ENCODE measurements around the gene CLCF1. TPM values are rescaled to one million over a fixed set of nuclear protein-coding genes. Genes with fewer than 3 reads are reported as not detected.

Gene CLCF1
- 32.6 TPM for total RNA-seq

DNA sequence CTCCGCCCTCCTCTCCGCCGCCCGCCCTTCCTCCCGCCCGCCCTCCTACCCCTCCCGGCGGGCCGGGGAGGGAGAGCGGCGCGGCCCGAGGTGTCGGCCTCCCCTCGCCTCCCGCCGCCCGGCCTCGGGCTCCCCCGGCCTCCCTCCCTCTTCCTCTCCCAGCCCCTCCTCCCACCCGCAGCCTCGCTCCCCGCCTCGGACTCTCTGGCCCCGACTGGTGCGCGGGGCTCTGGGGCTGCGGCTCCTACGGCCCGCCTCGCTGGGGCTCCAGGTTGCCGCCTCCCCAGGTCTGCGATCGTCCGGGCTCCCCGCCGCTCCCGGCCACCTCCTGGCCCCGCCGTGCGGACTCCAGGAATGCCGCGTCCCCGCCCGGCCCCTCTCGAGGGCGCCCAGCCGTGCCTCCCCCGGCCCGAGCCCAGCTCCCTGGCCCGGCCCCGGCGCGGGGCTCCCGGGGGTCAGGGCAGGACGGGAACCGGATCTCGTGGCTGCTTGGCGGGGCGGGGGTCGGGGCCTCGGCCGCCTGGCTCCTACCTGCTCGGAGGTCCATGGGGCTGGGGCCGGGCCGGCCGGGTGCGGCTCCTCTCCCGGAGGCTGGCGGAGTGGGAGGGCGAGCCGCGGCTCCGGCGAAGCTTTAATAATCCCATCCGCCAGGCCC is at the start of gene CLCF1:
Gene CLCF1 (minus strand): TSS at position 606 of the 655 bp plus-strand sequence. CDS start 59 bp downstream, at position 547.
- TF ChIP-seq, protein P1, sequence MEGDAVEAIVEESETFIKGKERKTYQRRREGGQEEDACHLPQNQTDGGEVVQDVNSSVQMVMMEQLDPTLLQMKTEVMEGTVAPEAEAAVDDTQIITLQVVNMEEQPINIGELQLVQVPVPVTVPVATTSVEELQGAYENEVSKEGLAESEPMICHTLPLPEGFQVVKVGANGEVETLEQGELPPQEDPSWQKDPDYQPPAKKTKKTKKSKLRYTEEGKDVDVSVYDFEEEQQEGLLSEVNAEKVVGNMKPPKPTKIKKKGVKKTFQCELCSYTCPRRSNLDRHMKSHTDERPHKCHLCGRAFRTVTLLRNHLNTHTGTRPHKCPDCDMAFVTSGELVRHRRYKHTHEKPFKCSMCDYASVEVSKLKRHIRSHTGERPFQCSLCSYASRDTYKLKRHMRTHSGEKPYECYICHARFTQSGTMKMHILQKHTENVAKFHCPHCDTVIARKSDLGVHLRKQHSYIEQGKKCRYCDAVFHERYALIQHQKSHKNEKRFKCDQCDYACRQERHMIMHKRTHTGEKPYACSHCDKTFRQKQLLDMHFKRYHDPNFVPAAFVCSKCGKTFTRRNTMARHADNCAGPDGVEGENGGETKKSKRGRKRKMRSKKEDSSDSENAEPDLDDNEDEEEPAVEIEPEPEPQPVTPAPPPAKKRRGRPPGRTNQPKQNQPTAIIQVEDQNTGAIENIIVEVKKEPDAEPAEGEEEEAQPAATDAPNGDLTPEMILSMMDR (IDR thresholded peaks at IDR 0.05): no peak
- intact Hi-C loops (cut with DNase I): loop anchor here (1.0 kb wide), 1 partner anchor 17 kb away; no protein-coding TSS in a partner anchor
- peak in 1 of 2 donors; percentile 81 for DNase-seq (ENCODE audit: low spot score in 2 of 2)
- H3K9me3 ChIP-seq: no peaks in the 10 kb centered on the region
- H3K4me3 ChIP-seq: peak within 1 kb of the TSS; percentile 97
- peak within 1 kb of the TSS; percentile 97 to 98 for H3K27ac ChIP-seq
- H3K36me3 ChIP-seq: no peaks in the 10 kb centered on the region
- H3K4me1 ChIP-seq: peaks cover 0 to 34% of the 10 kb centered on the region in 2 donors
- H3K27me3 ChIP-seq: no peaks in the 10 kb centered on the region

DNA sequence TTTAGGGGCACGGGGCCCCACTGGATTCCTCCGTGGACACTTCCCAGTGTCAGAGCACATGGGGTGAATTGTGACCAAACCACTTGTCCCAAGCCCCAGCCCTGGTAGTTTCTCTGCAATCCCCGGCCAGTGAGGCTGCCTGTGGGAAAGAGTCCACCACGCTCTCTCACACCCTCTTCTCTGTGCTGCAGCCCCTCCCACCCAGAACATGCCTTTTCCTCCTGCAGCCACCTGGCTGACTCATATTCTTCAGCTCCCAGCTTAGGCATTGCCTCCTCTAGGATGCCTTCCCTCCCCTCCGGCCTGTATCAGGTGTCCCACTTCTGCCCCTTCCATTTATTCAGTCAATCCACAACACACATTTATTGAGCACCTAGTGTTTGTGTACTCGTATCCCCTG is 49.5 kb upstream of the CLCF1 start:
- H3K4me3 ChIP-seq: no peak overlapping the region
- H3K27me3 ChIP-seq: no peaks in the 10 kb centered on the region
- TF ChIP-seq, protein P1 (IDR thresholded peaks at IDR 0.05): no peak
- H3K27ac ChIP-seq: no peak overlapping the region
- intact Hi-C loops (cut with DNase I): no loop called here
- DNase-seq (ENCODE audit: low spot score in 2 of 2): no peak
- H3K9me3 ChIP-seq: no peaks in the 10 kb centered on the region
- H3K36me3 ChIP-seq: no peaks in the 10 kb centered on the region
- peaks cover 9 to 33% of the 10 kb centered on the region in 2 donors for H3K4me1 ChIP-seq

DNA sequence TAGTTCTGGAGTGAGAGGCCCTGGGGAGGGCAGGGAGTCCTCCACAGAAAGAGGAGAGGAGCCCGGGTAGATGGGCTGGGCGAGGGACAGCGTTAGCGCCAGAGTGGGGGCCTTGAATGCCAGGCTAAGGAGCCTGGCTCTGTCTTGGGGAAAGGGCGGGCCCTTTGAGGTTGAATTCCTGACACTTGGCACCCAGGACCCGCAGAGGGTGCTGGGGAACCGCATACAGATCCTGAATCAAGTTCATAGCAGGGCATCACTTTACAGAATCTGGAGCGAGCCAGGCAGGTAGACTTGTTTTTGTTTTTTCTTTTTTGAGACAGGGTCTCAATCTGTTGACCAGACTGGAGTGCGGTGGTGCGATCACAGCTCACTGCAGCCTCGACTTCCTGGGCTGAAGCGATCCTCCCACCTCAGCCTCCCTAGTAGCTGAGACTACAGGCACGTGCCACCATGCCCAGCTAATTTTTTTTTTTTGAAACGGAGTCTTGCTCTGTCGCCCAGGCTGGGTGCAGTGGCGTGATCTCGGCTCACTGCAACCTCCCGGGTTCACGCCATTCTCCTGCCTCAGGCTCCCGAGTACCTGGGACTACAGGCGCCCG is 48.1 kb upstream of the CLCF1 start:
- H3K4me3 ChIP-seq: peak overlapping the region; percentile 75 to 90

DNA sequence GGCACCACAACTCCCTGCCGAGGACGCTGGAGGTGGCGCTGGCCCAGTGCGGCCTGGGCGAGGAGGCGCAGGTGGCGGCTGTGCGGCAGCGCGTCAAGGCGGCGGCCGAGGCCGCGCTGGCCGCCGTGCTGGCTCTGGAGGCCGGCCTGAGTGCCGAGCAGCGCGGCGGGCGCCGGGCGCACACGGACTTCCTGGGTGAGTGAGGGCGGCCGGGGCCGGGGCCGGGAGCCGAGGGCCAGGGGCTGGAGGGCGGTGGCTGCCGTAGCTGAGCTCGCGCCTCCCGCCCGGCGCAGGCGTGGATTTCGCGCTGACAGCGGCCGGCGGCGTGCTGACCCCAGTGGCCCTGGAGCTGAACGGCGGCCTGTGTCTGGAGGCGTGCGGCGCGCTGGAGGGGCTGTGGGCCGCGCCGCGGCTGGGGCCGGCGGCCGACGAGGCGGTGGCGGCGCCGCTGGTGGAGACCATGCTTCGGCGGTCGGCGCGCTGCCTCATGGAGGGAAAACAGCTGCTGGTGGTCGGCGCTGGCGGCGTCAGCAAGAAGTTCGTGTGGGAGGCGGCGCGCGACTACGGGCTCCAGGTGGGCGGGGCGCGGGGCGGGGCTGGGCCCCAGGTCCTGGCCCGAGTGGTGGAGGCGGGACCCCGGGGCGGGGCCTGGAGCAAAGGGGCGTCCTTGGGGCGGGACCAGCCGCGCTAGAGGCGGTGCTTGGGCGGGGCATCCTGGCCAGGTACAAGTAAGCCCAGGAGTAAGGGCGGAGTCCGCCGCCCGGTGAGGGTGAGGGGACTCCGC is 47.4 kb upstream of the CLCF1 start:
- H3K9me3 ChIP-seq: no peaks in the 10 kb centered on the region
- no peaks in the 10 kb centered on the region for H3K36me3 ChIP-seq
- TF ChIP-seq, protein P1 (IDR thresholded peaks at IDR 0.05): peak in 1 of 3 experiments; percentile 25
- H3K4me1 ChIP-seq: peaks cover 9 to 47% of the 10 kb centered on the region in 2 donors
- peak; percentile 82 to 98 for DNase-seq (ENCODE audit: low spot score in 2 of 2)
- H3K27me3 ChIP-seq: no peaks in the 10 kb centered on the region
- H3K27ac ChIP-seq: peak overlapping the region; percentile 90 to 98
- intact Hi-C loops (cut with DNase I): loop anchor here (2.0 kb wide), 1 partner anchor 18 kb away; no protein-coding TSS in a partner anchor
- peak overlapping the region; percentile 75 to 90 for H3K4me3 ChIP-seq

More for the DNA sequence above, 48.1 kb upstream of the CLCF1 start:
- no peaks in the 10 kb centered on the region for H3K9me3 ChIP-seq
- peaks cover 9 to 40% of the 10 kb centered on the region in 2 donors for H3K4me1 ChIP-seq
- DNase-seq (ENCODE audit: low spot score in 2 of 2): no peak
- H3K27ac ChIP-seq: peak overlapping the region; percentile 90 to 98
- H3K27me3 ChIP-seq: no peaks in the 10 kb centered on the region
- TF ChIP-seq, protein P1 (IDR thresholded peaks at IDR 0.05): no peak
- intact Hi-C loops (cut with DNase I): loop anchor here (2.0 kb wide), 1 partner anchor 19 kb away; no protein-coding TSS in a partner anchor
- H3K36me3 ChIP-seq: no peaks in the 10 kb centered on the region

DNA sequence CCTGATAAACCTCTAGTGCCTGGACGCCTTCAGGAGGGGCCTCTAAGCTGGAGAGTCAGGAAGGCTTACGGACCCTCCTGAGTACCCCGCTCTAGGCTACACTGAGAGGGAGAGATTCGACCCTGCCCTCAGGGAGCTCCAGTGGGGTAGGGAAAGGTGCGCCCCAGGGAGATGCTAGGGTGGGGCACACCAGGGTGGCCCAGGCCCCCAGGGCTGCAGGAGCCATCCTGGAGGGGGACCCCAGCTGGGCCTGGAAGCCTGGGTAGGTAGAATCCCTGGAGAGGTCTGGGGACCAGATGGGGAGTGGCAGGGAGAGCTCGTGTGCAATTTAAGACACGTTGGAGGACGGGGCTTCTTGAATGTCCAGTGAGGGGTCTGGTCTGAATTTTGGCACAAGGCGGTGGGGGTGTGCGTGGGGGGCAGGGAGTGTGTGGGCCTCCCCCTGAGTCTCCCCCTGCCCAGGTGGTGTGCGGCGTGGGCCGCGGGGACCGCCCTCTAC is 46.8 kb upstream of the CLCF1 start:
- intact Hi-C loops (cut with DNase I): loop anchor here (2.0 kb wide), 1 partner anchor 17 kb away; no protein-coding TSS in a partner anchor

More for the DNA sequence above, 46.8 kb upstream of the CLCF1 start:
- Histone ChIP-seq H3K27me3 (no peaks in the 10 kb centered on the region), H3K4me3 (peak overlapping the region; percentile 75 to 90), H3K36me3 (no peaks in the 10 kb centered on the region), H3K4me1 (peaks cover 9 to 48% of the 10 kb centered on the region in 2 donors), H3K9me3 (no peaks in the 10 kb centered on the region), H3K27ac (peak overlapping the region; percentile 90 to 98)
- DNase-seq (ENCODE audit: low spot score in 2 of 2): no peak
- TF ChIP-seq, protein P1 (IDR thresholded peaks at IDR 0.05): no peak

Data from ascending aorta (tissue), 2 donors.